ENCODE measurements around the gene RHD.
"Not testable (repeated sequence)": the region's sequence is repeated elsewhere in the genome, so short reads cannot be mapped to it uniquely, and the experiment has no call there.

The RHD gene

DNA sequence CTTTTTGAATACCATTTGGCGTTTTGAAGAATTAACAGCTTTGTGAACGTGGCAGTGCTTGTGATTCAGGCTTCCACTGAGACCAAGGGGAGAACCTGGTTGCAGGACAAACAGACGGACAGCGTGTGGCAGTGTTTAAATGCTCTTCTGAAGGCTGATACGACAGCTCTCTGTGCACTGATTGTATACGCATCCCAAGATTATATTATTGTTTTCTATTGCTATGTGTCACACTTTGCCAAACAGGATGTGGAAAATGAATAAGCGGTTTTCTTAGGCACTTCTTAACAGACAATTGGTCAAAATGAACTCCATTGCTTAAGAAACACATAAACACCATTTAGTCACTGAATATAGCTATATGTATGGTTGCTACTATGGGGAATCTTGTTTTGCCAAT is 12.5 kb upstream of the RHD start:
- peak; percentile 45 for DNase-seq

- not testable (repeated sequence) for DNase-seq
Measured at GRCh38 chr1:25260336-25260735, 12.0 kb upstream of the RHD start.

DNA sequence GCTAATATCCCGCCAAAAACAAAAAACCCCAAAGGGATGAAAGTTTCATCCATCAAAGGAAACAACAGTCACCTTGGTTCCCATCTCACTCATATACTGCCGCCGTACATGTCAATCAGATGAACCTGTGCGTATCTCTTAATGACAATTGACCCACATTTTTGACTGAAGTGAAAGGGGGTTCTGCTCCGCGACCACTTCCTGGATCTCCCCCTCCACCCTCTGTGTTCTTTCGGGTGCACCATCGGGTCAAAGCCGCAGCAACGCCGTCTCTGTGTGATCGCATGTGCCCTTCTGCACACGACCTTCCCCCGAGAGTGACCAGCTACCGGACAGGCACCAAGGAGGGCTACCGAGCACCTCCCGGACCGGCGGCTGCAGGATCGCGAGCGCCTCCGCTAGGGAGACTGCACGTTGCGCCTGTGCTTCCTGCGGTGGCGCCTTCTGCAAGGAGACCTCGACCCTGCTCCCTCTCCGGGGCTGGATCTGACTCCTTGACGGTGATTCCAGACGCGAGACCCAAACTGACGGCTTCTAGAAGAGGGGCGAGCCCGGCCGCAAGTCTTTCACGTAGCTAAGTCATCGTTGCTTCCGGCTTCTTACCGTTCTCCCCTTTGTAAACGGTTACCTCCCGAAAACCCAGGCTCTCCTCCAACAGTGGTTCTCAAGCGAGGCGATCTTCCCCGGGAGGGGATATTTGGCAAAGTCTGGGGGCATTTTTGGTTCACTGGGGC is 5.6 kb upstream of the RHD start:
- not testable (repeated sequence) for DNase-seq

DNA sequence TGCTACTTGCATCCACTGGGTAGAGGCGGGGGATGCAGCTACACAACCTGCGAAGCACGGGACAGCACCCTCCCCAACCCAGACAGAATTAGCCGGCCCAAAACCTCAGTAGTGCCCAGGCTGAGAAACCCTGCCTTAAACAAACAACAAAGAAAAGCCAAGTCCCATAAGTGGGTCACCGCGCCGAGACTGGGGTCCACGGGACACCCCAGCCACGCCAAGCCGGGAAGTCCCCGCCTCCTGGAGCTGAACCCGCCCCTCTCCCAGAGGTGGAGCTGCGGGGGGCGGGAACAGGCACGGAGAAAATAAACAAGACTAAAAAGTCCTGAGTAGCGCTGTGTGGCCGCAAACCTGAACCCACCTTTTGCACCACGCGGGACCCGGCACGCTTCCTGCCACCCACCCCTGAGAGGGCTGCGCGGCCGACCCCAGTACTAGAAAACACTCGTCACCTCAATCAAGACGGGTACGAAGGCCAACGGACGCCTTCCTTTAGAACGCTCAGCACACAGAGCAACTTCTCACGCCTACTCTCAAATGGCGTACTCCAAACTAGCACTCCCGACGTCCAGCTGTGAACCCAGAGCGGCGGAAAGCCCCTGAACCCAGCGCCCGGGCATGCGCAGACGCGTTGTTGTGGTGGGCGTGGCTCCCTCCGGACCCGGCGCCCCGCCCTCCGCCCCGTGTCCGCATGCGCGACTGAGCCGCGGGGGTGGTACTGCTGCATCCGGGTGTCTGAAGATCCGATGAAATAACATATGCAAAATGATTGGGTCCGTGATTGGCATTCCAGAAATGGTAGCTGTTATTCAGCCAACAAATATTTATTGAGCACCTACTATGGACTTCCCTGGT is 4.8 kb upstream of the RHD start:
- DNase-seq = not testable (repeated sequence)

DNA sequence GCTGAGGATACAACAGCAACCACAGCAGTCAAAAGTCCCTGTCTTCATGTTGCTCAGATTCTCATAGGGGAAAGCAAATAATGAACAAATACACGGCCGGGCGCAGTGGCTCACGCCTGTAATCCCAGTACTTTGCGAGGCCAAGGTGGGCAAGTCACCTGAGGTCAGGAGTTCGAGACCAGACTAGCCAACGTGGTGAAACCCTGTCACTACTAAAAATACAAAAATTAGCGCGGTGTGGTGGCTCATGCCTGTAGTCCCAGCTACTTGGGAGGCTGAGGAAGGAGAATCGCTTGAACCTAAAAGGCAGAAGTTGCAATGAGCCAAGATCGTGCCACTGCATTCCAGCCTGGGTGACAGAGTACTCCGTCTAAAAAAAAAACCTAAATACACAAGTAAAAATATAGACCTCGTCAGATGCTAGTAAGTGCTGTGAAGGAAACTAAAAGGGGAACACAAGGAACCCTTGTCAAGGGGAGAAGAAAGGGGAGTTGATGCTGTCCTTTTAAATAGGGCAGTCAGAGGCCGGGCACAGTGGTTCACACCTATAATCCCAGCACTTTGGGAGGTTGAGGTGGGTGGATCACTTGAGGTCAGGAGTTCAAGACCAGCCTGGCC is 4.1 kb upstream of the RHD start:
- not testable (repeated sequence) for DNase-seq

DNA sequence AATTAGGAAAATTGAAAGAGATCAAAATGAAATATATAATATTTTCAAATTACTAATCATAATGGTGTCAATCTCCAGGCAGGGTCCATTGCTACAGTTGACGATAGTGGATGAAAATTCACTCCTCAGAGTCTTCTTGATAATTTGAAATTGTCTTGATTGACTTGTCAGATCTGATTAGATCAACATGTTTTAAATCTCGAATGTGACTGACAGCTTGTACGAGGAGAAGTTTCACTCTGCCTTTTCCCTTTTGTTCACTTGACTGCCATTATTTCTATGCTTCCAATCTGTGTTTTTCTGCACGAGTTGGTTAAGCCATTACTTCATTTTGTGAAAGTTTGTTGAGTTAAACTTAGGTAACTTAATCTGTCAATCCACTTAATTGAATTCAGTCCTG is 3.3 kb downstream of the RHD start:
- not testable (repeated sequence) for DNase-seq

DNA sequence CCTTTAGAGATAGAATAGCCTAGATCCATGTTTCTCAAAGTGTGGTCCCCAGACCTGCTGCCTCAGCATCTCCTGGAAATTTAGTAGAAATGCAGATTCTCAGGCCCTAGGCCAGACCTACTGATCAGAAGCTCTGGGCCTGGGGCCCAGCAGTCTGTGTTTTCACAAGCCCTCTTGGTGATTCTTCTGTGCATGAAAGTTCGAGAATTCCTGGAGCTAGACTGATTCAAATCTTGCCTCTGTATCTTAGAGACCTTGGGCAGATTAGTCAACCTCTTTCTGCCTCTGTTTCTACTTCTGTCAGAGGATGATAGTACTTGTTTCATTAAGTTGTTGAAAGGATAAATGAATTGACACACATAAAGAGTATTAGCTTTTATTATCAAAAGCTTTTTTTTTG is 5.0 kb downstream of the RHD start:
- DNase-seq = not testable (repeated sequence)

DNA sequence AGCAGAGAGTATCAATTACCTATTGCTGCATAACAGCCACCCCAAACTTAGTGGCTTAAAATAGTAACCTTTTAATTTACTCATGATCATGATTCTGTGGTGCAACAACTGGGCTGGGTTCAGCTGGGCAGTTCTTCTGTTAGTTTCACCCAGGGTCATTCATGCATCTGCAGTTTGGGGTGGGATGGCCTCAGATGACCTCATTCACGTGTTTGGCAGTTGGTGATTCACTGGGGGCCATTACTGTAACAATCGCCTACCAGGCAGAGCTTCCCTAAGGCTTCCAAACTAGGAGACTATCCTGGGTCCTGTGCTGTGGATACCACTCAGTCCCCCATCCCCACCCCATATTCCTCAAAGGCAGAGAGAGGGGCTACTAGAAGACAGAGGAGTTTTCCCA is 6.0 kb downstream of the RHD start:
- not testable (repeated sequence) for DNase-seq

GRCh38 chr1:25278790-25279189 is 6.5 kb downstream of the RHD start:
- DNase-seq = not testable (repeated sequence)

DNA sequence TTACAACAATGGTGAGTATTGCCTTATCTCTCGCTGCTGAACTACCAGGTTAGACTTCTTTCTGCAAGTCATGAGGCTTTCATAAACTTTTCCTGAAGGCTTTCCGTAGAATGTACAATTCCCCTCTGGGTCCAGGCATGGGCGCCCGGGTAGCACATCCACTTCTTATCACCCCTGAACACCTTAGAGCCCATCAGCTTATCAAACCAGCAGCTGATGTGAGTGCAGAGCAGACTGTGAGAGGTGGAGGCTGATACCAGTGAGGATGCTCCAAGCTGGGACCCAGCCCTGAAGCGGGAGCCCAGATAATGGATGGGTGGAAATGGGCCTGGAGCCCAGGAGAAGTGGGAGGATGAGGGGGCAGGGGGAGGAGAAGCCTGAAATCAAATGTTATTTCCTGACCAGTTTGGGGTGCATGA is 7.4 kb downstream of the RHD start:
- DNase-seq = not testable (repeated sequence)

DNA sequence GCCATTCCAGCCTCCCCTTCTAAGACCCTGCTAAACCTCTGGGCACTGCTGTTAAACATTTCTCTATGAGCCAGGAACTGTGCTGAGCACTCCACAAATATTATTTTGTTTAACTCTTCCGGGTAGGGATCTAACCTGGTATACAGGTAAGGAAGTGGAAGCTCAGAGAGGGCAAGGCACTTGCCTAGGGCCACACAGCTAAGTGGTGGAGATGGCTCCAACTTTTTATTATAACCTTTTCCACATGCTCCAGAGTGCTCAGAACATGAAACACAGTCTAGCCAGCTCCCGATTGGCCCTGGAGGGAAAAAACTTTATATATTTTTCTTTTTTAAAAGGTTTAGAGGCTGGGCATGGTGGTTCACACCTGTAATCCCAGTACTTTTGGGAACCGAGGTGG is 13.6 kb downstream of the RHD start:
- DNase-seq = not testable (repeated sequence)

DNA sequence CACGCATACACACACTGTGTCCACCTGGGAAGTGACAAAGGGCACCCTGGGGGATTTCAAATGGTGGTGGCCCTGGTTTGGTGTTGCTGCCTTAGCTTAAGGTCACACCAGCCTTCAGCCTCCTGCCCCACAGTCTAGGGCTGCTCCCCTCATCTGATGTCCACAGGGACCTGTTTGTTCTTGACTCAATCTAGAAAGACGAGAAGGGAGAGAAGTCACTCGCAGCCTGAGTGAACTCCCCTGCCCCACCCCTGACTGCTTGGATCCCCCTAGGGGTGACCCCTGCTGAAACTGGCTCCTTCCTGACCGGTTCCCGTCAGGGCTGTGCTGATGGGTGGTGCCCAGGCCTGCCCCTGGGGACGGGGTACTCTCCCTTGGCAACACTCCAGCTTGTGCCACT is 14.9 kb downstream of the RHD start:
- DNase-seq = not testable (repeated sequence)

GRCh38 chr1:25288573-25289101 is 16.3 kb downstream of the RHD start:
- DNase-seq = not testable (repeated sequence)

GRCh38 chr1:25290043-25290442 is 17.7 kb downstream of the RHD start:
- not testable (repeated sequence) for DNase-seq

DNA sequence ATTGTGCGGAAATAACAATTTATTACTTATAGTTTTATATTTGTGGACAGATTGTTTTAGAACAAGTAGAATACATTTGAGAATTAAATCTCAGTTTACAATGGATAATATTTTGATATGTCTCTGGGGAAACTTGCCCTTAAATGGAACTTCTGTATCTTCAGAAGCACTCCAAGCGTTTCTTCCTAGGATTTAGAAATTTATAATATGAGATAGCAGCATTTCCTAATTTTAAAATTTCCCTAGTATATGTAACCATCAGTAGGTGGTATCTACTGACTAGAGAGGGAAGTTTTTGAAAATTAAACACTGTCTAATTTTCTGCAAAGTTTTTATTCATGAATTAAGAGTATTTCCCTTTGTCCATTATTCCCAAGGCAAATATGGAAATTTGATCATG is 21.1 kb downstream of the RHD start:
- DNase-seq = not testable (repeated sequence)

DNA sequence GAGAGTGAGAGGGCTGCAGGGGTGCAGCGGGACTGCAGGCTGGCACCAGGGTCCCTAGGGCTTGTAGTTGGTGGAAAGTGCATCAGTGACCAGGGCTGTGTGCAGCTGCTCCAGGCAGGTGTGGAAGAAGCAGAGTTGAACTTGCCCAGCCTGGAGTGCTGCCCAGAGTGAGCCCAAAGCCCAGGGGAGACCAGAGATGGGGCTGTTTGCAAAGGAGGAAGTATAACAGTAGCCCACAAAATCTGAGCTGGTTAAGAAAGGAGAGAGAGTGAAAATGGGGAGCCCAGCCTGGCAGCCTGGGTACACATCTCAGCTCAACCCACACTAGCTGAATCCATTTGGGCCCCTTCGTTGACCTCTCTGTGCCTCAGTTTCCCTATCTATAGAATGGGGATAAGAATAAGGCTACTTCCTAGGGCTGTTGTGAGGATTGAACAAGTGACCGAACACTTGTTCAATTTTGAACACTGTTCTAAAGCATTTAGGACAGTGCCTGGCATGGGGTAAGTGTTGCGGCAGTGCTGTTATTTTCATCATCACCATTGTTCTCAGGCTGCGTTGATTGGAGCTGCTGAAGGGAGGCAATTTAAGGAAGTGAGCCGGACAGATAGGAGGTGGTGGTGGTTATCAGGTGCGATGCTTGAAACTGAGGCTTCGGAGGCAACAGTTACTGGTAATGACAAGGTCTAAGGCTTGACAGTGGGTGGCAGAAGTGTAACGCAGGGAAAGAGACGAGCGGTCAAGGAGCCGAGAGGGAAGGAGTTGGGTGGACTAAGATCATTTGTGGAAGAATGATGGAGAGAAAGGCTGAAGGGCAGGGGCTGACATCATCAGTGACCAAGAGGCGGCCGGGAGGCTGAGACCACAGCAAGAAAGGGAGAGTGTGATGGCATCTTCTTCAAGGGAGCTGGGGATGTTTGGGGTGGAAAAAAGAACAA is 22.8 kb downstream of the RHD start:
- not testable (repeated sequence) for DNase-seq

DNA sequence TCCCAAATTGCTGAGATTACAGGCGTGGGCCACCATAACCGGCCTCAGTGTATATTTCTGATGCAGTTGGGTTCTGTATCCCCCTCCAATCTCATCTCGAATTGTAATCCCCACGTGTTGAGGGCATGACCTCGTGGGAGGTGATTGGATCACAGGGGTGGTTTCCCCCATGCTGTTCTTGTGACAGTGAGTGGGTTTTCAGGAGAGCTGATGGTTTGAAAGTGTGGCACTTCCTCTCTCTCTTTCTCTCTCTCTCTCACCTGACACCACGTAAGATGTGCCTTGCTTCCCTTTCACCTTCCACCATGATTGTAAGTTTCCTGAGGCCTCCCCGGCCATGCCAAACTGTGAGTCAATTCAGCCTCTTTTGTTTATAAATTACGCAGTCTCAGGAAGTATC is 24.2 kb downstream of the RHD start:
- not testable (repeated sequence) for DNase-seq

DNA sequence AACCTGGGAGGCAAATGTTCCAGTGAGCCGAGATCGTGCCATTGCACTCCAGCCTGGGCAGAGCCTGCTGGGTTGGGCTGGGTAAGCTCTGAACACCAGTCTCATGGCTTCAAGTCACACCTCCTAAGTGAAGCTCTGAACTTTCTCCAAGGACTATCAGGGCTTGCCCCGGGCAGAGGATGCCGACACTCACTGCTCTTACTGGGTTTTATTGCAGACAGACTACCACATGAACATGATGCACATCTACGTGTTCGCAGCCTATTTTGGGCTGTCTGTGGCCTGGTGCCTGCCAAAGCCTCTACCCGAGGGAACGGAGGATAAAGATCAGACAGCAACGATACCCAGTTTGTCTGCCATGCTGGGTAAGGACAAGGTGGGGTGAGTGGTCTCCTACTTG is 28.4 kb downstream of the RHD start:
- DNase-seq = not testable (repeated sequence)

DNA sequence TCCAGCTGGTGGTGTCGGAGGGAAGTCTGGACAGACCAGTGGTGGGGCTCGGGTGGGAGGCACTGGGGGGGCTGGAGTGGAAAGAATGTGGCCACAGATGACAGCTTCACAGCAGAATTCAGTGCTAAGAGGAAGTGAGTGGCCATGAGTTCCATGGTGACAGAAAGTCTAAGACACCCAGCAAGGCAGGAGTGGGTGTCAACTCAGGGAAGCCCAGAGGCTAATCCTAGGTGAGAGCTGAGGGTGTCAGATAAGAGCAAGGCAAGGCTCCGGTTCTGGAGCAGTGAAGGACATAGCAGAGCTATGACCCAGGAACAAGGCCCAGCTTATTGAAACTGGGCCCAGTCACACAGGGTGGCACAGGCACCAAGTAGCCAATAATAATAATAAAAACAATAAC is 30.0 kb downstream of the RHD start:
- DNase-seq = not testable (repeated sequence)

- DNase-seq = not testable (repeated sequence)
Measured at GRCh38 chr1:25304936-25305335, 32.6 kb downstream of the RHD start.

- not testable (repeated sequence) for DNase-seq
Measured at GRCh38 chr1:25308168-25308567, 35.9 kb downstream of the RHD start.

GRCh38 chr1:25309085-25309484 is 36.8 kb downstream of the RHD start:
- DNase-seq = not testable (repeated sequence)
